ENCODE data around the gene TFCP2L1.
"Not testable (repeated sequence)": the region's sequence is repeated elsewhere in the genome, so short reads cannot be mapped to it uniquely, and the experiment has no call there.

TFCP2L1 gene

DNA sequence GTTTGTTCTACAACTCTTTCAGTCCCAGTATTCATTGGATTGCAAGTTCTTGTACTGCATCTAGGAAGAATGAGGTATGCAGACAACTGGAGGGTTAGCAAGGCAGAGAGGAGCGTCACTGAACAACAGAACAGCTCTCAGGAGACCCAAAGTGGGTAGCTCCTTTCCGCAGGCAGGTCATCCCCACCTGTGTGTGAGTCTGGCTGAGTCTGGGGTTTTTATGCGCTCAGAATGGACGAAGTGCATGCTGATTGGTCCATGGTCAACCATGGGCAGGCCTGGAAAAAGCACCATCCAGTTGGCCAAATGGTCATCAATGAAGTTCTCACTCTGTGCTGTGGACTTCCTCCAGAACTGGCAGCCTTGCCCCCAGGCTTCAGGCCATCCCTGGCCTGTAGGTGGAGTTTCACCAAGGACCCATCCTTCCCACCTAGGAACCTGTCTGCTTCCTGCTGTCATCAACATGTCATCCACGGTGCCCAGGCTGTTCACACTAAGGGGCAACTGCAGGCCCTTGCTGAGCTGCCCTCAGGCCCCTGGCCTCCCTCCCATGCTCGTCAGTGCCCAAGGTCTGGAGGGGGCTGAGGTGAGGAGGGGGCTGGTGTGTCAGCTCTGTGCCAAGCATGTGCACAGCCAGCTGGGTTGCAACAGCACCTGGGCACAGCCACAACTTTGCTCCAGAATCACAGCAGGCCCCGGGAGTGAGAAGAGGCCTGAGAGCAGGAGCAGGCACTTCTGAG lies 11.1 kb upstream of the TFCP2L1 start:
- DNase-seq: no peak

DNA sequence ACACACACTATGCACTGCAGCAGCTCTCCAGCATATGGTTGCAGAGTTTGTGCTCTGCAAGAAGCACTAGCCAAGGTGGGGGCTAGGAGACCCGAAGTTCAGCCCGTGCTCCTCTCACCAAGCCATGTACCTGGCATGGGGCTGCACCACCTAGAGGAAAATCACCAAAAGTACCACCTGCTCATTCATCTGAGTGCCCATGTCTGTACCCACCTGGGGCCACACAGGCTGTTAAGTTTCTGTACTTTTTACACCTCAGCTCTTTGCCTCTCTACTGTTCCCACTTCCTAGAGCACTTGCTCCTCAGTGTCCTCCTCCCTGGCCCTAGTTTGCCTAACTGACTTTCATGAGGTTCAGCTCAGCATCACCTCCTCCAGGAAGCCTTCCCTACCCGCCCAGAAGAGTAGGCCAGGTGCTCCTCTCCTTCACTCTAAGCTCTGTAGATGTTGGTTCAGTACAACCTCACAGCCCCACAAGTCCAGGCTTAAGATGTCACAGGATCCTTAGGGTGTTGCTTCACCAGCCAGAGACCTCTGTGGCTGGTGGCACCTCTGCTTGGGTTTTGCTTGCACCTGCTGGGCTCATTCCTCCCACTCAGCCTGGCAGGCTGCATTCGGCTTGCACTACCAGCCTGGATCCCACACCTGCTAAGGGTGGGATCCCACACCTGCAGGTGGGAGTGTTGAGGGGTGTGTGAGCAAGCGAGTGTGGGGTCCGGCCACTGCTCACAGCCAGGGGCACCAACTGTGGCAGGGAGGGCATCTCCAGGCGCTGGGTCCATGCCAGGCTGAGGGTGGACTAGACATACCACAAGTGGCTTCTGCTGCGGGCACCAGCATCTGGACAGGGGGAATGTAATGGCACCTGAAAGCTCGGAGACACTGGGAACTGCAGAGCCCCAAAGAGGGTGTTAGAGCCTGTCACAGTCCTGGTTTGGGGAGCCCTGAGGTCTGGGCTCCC lies 10.2 kb upstream of the TFCP2L1 start:
- no peak for DNase-seq

DNA sequence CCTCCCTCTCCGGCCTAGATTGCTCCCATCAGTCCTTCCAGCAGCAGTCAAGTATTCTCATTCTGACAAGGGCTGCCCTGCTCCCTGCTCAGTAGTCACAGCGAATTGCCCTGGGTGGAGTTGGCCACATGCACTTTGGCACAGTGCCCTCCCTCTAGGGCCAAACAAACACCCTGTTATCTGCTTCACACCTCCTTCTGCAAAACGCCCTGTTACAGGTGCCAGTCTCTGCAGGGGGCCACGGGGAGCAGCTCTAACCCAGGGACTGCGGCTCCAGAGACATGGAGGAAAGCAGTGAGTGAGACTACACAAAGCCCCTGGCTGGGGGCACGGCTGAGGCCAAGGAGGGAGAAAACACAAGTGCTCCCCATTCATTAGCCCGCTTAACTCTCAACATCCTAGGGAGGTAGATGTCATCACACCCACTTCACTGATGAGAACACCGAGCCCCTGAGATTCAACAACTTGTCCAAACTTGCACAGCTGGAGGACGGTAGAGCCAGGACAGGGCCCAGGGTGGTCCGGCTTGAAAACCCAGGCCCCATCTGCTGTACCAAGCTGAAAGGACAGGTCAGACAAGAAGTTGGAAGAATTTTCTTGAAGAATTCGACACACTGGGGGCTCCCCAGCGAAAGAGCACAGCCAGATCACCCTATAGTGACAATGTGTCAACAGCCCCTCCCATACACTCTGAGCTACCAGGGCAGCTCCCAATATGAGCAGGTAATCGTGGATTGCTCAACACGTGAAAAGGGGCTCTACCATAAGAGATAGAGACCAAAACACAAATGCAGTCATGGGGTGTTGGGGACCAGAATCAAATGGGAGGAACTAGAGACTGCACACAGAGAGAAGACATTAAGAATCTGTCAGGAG lies 8.7 kb upstream of the TFCP2L1 start:
- no peak for DNase-seq

DNA sequence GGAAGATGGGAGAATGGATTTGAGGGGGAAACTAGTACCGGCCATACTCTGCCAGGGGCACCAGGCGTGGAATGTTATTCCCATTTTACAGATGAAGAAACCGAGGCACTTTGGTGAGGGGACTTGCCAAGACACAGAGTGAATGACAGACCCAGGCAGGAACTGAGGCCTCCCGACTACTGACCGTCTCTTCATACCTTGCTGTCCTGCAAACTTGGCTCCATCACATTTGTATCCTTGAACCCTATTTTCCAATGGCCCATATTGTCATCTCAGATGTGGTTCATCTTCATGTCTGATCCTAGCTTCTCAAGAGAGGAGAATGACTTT lies 6.2 kb upstream of the TFCP2L1 start:
- DNase-seq: no peak

DNA sequence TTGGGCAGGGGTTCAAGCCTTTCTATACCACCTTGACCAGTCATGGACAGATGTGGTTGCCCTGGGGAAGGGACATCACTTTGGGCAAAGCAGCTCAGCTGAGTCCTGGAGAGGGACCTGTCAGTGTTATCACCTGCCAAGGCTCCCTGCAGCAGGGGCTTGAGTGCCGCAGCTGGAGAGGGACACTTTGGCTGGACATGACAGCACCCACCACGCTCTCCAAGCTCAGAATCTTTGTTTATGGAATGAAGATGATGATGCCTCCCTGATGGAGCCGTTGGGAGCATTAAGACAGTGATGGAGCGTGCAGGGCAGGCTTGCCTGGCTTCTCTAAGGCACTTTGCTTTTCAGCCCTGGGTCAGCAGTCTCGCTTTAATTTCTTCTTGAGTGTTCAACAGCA lies 4.3 kb upstream of the TFCP2L1 start:
- no peak for DNase-seq

DNA sequence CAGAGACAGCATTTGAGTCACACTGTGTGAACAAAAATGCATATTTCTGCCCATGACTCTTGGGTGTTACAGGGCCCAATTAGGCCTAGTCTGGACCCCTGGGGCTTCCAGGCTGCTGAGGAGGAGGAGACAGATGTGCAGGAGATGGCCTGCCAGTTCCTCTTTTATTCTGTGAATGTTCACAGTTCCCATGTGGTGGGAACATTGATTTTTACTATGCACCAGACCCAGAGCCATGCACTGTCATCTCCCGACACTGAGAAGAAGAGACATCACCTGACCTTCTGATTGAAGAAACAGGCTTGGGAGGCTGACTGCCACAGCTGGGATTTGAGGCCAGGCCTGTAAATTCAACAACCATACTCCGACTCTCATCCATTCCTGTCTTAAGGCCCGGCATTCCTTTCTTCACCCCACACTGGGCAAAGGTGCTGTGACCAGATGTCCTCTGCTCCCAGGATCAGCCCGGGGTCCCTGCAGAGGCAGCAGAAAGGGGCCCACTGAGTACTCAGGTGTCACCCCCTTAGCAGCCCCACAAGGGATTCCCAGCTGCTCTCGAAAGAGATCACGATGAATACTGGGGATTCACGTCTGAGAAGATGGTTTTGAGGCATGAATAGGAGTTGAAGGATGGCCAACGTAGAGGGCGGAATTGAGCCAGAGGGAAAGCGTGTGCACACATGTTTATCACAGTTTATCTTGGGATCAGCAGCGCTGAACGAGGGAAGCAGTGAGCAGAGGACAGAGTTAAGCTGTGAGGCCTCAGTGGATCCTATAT lies 3.6 kb upstream of the TFCP2L1 start:
- peak; percentile 22 to 34 for DNase-seq

DNA sequence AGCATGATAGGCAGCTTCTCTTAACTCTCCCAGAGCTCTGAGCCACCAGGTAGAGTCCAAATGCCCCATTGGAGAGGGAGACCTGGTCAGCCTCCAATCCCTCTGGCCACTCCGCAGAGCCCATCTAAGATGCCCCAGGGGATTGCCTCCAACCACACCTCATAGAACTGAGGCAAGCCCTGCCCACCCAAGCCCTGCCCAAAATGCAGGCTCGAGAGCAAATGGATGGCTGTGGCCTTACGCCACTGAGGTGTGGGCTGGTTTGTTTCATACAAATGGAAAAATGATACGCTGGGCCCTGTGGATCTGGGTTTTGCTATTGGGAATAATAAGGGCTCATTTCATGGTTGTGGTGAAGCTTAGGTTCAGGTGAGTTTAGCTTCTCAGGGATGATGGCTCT lies 3.0 kb upstream of the TFCP2L1 start:
- no peak for DNase-seq

DNA sequence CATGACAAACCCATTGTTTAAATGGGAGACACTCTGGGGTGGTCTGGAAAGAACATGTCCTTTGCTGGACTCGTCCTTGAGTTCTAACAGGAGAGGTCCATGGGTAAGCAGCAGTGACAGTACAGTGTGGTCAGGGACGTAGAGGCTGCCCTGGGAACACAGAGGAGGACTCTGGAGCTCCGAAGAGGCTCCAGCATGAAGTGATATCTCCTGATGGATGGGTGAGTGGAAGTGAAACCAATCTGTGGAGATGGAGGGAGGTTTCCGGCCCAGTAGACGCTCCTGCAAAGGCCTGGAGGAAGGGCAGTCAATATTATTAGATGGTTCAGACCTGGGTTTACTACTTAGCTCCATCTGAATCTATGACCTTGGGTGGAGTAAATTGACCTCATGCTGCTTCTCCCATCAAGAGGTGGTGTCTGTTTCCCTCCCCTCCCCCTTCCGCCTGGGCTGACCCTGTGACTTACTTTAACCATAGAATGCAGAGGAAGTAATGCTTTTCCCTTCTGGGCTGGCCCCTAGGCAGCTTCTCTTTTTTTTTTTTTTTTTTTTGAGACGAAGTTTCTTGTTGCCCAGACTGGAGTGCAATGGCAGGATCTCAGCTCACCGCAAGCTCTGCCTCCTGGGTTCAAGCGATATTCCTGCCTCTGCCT lies 2.3 kb upstream of the TFCP2L1 start:
- DNase-seq: peak; percentile 38 to 54

DNA sequence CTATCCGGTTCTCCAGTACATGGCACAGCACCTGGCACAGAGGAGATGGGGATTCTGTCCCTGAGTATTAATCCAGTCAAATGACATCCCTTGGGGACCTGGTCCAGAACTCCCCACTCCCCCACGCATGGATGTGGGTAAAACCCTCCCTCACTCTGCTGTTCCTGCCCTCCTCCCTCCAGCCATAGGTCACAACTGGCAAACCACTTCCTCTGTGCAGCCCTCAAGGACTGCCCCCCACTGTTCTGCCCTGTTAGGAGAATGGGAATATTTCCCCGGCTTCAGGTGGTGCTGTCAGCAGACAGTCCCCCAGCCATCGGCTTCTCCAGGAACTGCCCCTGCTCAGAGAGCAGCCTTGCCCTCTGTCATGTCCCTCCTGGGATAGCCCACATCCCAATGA lies 1.5 kb upstream of the TFCP2L1 start:
- no peak for DNase-seq

DNA sequence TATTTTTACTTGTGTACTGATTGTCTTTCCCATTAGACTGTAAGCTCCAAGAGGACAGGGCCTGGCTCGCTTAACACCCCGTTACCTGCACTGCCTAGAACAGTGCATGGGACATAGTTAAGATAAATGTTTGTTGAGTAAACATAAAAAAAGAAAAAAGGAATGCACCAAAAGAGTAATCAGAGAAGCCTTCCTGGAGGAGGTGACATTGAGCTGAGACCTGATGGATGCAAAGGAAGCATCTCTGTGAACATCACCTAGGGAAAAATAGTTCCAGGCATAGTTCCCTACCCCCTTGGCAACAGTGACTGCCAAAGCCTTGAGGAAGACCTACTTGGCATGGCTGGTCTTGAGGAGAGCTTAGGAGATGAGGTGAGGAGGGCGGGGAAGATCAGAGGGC lies 924 bp upstream of the TFCP2L1 start:
- DNase-seq: no peak

DNA sequence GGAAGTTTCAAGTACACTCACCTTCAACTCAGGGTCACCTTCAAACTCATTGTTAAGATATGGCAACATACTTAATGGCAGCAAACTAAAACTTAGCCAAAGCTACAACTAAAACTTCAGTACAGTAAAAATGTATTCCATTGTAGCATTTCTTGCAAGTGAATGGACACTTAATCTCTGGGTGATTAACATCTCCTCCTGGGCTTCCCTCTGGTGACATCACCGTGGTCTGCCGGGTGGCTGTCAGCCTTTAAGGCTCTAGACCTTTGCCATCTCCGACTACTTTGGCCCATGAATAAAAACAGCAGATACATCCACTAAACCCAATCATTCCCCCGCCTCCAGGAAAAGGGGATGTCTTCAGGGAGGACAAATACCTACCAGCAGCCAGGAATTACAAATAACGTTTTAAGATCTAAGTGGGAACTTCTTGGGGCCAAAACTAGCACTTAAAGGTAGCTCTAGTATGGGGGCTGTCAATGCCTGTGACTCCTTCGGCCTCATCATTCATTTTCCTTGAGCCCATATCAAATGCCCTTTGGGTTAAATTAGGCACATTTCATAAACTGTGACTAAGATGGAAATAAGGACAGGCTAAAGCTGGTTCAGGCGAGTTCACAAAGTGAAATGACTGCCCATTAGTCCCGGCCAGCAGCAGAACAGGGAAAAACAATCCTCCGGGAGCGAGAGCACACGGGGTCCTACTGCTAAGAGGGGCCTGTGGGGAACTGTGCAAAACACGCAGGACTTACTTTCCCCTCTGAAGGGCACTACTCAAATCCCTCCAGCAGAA lies 1.1 kb downstream of the TFCP2L1 start:
- DNase-seq: no peak

DNA sequence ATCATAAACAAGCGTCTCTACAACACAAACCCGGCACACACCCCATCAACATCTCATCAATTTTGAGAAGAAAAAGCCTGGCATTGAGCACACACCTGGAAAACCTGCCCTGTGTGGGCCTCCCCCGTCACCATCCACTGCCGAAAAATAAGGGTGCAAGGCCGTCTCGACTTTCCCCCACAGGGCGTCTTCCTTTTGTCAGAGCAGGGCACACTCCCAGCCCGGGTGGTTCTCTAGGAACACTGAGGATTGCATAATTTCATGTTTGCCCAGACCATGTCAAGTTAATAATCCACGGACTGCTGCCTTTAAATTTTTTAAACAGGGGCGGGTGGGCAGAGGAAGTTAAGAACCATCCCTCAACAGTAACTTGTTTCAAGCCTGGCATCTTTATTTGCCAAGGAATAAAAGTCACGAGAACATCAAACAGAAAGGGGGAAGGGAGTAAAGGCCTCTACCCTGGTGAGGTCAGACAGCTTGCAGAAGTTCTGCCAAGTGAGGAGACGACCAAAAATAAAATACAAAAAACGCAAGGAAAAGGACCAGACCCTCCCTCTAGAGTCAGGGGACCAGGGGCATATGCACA lies 2.1 kb downstream of the TFCP2L1 start:
- no peak for DNase-seq

DNA sequence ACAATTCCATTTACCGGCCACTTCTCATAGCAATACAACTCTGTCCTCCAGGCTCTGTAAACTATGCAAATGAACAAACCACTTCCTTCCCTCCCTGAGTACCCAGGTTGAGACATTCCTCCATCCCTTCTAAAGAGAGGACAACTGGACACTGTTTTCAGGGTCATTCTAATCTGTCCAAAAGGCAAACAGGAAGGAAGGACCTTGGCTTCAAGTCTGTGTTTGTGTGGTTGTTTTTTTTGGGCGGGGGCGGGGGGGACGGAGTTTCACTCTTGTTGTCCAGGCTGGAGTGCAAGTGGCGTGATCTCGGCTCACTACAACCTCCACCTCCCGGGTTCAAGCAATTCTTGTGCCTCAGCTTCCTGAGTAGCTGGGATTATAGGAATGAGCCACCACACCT lies 3.3 kb downstream of the TFCP2L1 start:
- DNase-seq: no peak

DNA sequence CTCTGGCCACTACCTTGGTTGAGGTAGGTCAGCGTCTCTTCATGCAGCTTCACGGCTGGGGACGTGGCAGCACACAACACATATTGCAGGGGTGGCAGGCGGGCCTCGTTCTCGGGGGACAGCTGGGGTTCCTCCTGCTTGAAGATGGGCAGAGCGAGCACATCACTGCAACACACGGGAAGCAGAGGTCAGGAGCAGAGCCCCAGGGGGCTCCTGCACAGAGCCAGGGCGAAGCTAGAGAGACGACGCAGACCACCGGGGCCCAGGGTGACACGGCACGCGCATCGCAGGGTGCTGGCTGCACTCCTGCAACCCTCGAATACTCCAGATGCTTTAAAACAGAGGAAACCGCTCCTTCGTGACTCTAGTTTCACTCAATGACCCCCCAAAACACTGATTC lies 3.9 kb downstream of the TFCP2L1 start:
- DNase-seq: no peak

DNA sequence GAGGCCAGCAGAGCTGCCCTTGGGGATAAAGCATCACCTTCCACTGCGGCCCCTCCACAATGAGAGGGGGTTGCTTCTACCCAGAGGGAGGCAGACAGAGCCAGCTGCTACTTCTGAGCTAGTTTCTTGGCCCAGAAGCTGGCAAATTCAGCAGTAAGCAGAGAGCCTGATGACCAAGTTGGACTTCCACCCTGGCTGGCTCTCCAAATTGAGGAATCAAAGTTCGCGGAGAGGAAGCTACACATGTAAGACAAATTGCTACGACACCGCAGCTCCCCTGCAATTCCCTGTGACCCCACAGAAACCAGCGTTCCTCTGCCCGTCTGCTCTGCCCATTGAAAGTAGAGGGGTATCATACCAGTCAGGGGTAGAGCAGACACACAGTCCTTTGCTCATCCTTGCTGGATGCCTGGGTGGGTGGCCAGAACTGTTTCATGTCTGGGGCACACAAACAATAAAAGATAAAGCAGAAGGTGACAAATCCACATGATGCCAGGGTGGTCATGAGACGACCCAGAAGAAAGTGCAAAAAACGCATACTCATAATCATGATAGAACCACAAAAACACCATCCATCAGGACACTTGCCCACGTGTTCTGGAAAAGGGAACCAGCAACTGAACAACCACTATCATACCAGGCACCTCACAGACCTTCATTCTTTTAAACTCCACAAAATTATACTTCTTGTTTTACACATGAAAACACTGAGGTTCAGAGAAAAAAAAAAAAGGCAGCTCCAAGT lies 5.4 kb downstream of the TFCP2L1 start:
- no peak for DNase-seq

DNA sequence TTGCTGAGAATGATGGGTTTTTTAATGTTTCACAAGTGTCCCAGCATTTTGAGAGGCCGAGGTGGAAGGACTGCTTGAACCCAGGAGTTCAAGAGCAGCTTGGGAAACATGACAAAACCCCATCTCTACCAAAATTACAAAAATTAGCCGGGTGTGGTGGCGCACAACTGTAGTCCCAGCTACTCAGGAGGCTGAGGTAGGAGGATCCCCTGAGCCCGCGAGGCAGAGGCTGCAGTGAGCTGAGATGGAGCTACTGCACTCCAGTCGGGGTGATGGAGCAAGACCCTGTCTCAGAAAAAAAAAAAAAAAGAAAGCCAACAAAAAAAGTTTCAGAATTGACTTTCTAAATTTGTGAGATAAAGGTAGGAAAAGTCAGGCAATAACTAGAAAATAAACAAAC lies 8.7 kb downstream of the TFCP2L1 start:
- DNase-seq: no peak

DNA sequence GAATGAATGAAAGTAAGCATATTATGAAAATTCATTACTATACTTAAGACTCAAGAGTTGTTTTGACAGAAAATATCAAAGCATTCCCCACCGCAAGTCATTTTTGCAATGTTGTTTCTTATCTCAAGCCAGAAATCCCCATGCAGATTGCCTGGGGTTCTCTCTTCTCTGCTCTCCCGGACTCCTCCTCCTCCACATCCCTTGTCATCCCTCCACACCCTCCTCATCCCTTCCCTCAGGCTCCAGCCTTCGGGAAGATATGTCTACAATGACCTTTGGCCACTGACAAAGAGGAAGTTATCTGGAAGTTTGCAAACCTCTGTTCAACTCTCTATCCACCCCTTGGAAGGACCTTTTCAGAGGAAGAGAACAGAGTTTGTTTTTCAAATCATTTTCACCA lies 11.9 kb downstream of the TFCP2L1 start:
- no peak for DNase-seq

DNA sequence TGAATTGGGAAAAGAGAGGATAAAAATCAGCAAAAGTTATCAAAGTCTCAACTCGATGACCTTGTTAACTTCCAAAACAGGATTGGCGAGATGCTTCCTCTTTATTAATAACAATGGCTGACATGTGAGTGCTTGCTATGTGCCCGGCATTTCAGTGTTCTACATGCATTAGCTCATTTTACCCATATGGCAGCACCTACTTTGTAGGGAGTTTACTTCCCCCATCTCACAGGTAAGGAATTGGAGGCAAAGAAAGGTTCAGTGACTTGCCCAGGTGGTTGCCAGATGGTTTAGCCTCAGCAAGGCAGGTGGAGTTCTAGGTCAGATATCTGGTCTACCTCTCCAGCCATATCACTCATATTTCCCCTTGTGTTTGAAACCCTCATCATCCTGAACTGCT lies 12.4 kb downstream of the TFCP2L1 start:
- DNase-seq: no peak

DNA sequence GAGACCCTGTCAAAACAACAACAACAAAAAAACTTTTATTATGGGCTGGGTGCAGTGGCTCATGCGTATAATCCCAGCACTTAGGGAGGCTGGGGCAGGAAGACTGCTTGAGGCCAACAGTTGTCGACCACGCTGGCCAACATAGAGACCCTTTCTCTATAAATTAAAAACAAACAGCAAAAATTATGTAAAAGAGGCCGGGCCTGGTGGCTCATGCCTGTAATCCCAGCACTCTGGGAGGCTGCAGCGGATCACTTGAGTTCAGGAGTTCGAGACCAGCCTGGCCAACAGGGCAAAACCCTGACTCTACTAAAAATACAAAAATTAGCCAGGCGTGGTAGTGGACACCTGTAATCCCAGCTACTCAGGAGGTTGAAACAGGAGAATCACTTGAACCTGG lies 15.6 kb downstream of the TFCP2L1 start:
- not testable (repeated sequence) for DNase-seq

DNA sequence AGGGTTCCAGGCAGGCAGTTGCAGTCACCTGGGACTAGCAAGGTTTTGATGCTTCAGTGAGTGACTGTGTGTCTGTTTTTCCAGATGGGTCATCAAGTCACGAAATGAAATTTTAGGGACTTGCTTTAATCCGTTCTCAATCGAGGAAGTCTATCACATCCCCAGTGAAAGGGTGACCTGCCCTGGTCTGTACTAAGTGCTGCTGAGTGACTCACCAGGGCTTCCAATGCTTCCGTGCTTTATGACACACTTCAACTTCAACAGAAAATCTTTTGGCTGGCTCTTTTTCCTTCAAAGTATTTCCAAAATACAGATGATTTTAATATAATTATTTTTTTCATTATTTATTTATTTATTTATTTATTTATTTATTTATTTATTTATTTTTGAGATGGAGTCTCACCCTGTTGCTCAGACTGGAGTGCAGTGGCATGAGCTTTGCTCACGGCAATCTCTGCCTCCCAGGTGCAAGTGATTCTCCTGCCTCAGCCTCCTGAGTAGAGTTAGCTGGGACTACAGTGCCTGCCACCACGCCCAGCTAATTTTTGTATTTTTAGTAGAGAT lies 18.4 kb downstream of the TFCP2L1 start:
- DNase-seq: no peak

Data from Kasumi-1 (cell line).